ENCODE measurements around the gene GRID2.

The GRID2 gene

GRCh38 chr4:92952426-92952825 lies 648.7 kb downstream of the GRID2 start:
- Histone ChIP-seq H2BK5ac (ENCODE audit: low read depth, low read length, poor library complexity) (no peak overlapping the region), H3K4me2 (ENCODE audit: low read length) (no peak overlapping the region), H3K36me3 (ENCODE audit: control insufficient read depth in 1 of 2, insufficient read depth in 2 of 2, low read length in 2 of 2) (no peaks in the 10 kb centered on the region), H2BK120ac (ENCODE audit: insufficient read depth, low read length, poor library complexity) (no peak overlapping the region), H3K4me3 (ENCODE audit: low read depth, low read length) (no peak overlapping the region), H4K91ac (ENCODE audit: low read depth, low read length) (no peak overlapping the region), H3K4ac (ENCODE audit: low read depth, low read length) (no peak overlapping the region), H2AK5ac (ENCODE audit: low read length) (no peak overlapping the region), H2AFZ (ENCODE audit: insufficient read depth, low read length, poor library complexity) (no peak overlapping the region), H4K8ac (ENCODE audit: low read depth, low read length) (no peak overlapping the region), H2BK12ac (ENCODE audit: low read length) (no peak overlapping the region), H3K79me2 (ENCODE audit: control insufficient read depth, insufficient read depth, low read length, poor library complexity) (no peaks in the 10 kb centered on the region), H3K9me3 (ENCODE audit: insufficient read depth, low read depth, low read length) (no peaks in the 10 kb centered on the region), H4K12ac (ENCODE audit: low read depth, low read length) (no peak overlapping the region), H3K23ac (ENCODE audit: low read length) (no peak overlapping the region), H3K4me1 (ENCODE audit: control insufficient read depth in 1 of 2, insufficient read depth in 2 of 2, low read length in 2 of 2) (no peaks in the 10 kb centered on the region), H3K9ac (ENCODE audit: low read length) (no peak overlapping the region), H3K79me1 (ENCODE audit: low read length) (no peaks in the 10 kb centered on the region), H3K27me3 (ENCODE audit: insufficient read depth, low read length) (no peaks in the 10 kb centered on the region), H3K27ac (ENCODE audit: low read depth, low read length) (no peak overlapping the region), H3K18ac (ENCODE audit: low read length) (no peak overlapping the region), H3K14ac (ENCODE audit: low read length) (no peak overlapping the region)
- no peak for DNase-seq
- WGBS (ENCODE audit: extremely low coverage, insufficient coverage, insufficient read length) = no CpG with 5 or more reads among the region's 2 CpGs

DNA sequence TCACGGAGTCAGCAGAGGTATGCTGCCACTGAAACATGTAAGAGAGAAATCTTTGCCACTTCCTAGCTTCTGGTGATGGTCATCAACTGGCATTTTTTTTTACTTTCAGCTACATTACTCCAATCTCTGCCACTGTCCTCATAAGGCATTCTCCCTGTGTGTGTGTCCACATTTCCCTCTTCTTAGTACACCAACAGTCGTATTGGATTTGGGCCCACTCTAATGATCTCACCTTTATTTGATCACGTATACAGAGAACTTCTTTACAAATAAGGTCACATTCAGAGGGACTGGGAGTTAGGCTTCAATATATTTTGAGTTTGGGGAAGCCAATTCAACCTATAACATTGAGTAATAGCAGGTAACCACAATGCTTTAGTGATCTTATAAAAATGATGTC lies 649.1 kb downstream of the GRID2 start:
- no peak overlapping the region for H4K91ac ChIP-seq (ENCODE audit: low read depth, low read length)
- H3K18ac ChIP-seq (ENCODE audit: low read length) = no peak overlapping the region
- no peak overlapping the region for H4K8ac ChIP-seq (ENCODE audit: low read depth, low read length)
- H4K12ac ChIP-seq (ENCODE audit: low read depth, low read length) = no peak overlapping the region
- H3K79me1 ChIP-seq (ENCODE audit: low read length) = no peaks in the 10 kb centered on the region
- no peak overlapping the region for H3K4me3 ChIP-seq (ENCODE audit: low read depth, low read length)
- H2BK5ac ChIP-seq (ENCODE audit: low read depth, low read length, poor library complexity) = no peak overlapping the region
- H3K4me1 ChIP-seq (ENCODE audit: control insufficient read depth in 1 of 2, insufficient read depth in 2 of 2, low read length in 2 of 2) = no peaks in the 10 kb centered on the region
- no peak overlapping the region for H2BK12ac ChIP-seq (ENCODE audit: low read length)
- no peak overlapping the region for H3K4ac ChIP-seq (ENCODE audit: low read depth, low read length)
- no peak overlapping the region for H3K9ac ChIP-seq (ENCODE audit: low read length)
- no peaks in the 10 kb centered on the region for H3K79me2 ChIP-seq (ENCODE audit: control insufficient read depth, insufficient read depth, low read length, poor library complexity)
- H2AFZ ChIP-seq (ENCODE audit: insufficient read depth, low read length, poor library complexity) = no peak overlapping the region
- no peak overlapping the region for H3K23ac ChIP-seq (ENCODE audit: low read length)
- H2BK120ac ChIP-seq (ENCODE audit: insufficient read depth, low read length, poor library complexity) = no peak overlapping the region
- DNase-seq = no peak
- no peaks in the 10 kb centered on the region for H3K9me3 ChIP-seq (ENCODE audit: insufficient read depth, low read depth, low read length)
- no peak overlapping the region for H3K14ac ChIP-seq (ENCODE audit: low read length)
- no peak overlapping the region for H3K4me2 ChIP-seq (ENCODE audit: low read length)
- no CpG with 5 or more reads among the region's 3 CpGs for WGBS (ENCODE audit: extremely low coverage, insufficient coverage, insufficient read length)
- H3K36me3 ChIP-seq (ENCODE audit: control insufficient read depth in 1 of 2, insufficient read depth in 2 of 2, low read length in 2 of 2) = no peaks in the 10 kb centered on the region
- no peak overlapping the region for H2AK5ac ChIP-seq (ENCODE audit: low read length)
- no peaks in the 10 kb centered on the region for H3K27me3 ChIP-seq (ENCODE audit: insufficient read depth, low read length)
- no peak overlapping the region for H3K27ac ChIP-seq (ENCODE audit: low read depth, low read length)

GRCh38 chr4:92953462-92953861 lies 649.7 kb downstream of the GRID2 start:
- H3K4me1 ChIP-seq (ENCODE audit: control insufficient read depth in 1 of 2, insufficient read depth in 2 of 2, low read length in 2 of 2) = no peaks in the 10 kb centered on the region
- no CpG with 5 or more reads among the region's 3 CpGs for WGBS (ENCODE audit: extremely low coverage, insufficient coverage, insufficient read length)

GRCh38 chr4:92961881-92962280 lies 658.1 kb downstream of the GRID2 start:
- no peak overlapping the region for H3K18ac ChIP-seq (ENCODE audit: low read length)
- H3K36me3 ChIP-seq (ENCODE audit: control insufficient read depth in 1 of 2, insufficient read depth in 2 of 2, low read length in 2 of 2) = no peaks in the 10 kb centered on the region
- H3K4me2 ChIP-seq (ENCODE audit: low read length) = no peak overlapping the region
- H4K91ac ChIP-seq (ENCODE audit: low read depth, low read length) = no peak overlapping the region
- H2BK12ac ChIP-seq (ENCODE audit: low read length) = no peak overlapping the region
- H3K27ac ChIP-seq (ENCODE audit: low read depth, low read length) = no peak overlapping the region
- H3K79me1 ChIP-seq (ENCODE audit: low read length) = no peaks in the 10 kb centered on the region
- H3K4ac ChIP-seq (ENCODE audit: low read depth, low read length) = no peak overlapping the region
- H3K9me3 ChIP-seq (ENCODE audit: insufficient read depth, low read depth, low read length) = no peaks in the 10 kb centered on the region
- no peak overlapping the region for H3K9ac ChIP-seq (ENCODE audit: low read length)
- H4K12ac ChIP-seq (ENCODE audit: low read depth, low read length) = no peak overlapping the region
- H3K79me2 ChIP-seq (ENCODE audit: control insufficient read depth, insufficient read depth, low read length, poor library complexity) = no peaks in the 10 kb centered on the region
- no peak overlapping the region for H3K4me3 ChIP-seq (ENCODE audit: low read depth, low read length)
- no peaks in the 10 kb centered on the region for H3K4me1 ChIP-seq (ENCODE audit: control insufficient read depth in 1 of 2, insufficient read depth in 2 of 2, low read length in 2 of 2)
- H2AFZ ChIP-seq (ENCODE audit: insufficient read depth, low read length, poor library complexity) = no peak overlapping the region
- H2AK5ac ChIP-seq (ENCODE audit: low read length) = no peak overlapping the region
- no CpG with 5 or more reads among the region's 2 CpGs for WGBS (ENCODE audit: extremely low coverage, insufficient coverage, insufficient read length)
- no peak overlapping the region for H3K23ac ChIP-seq (ENCODE audit: low read length)
- DNase-seq = no peak
- H2BK120ac ChIP-seq (ENCODE audit: insufficient read depth, low read length, poor library complexity) = no peak overlapping the region
- no peaks in the 10 kb centered on the region for H3K27me3 ChIP-seq (ENCODE audit: insufficient read depth, low read length)
- H2BK5ac ChIP-seq (ENCODE audit: low read depth, low read length, poor library complexity) = no peak overlapping the region
- H4K8ac ChIP-seq (ENCODE audit: low read depth, low read length) = no peak overlapping the region
- no peak overlapping the region for H3K14ac ChIP-seq (ENCODE audit: low read length)

More at GRCh38 chr4:92953462-92953861, 649.7 kb downstream of the GRID2 start:
- Histone ChIP-seq H3K27ac (ENCODE audit: low read depth, low read length) (no peak overlapping the region), H4K12ac (ENCODE audit: low read depth, low read length) (no peak overlapping the region), H3K4me2 (ENCODE audit: low read length) (no peak overlapping the region), H2AK5ac (ENCODE audit: low read length) (no peak overlapping the region), H3K27me3 (ENCODE audit: insufficient read depth, low read length) (no peaks in the 10 kb centered on the region), H3K79me2 (ENCODE audit: control insufficient read depth, insufficient read depth, low read length, poor library complexity) (no peaks in the 10 kb centered on the region), H2BK12ac (ENCODE audit: low read length) (no peak overlapping the region), H3K18ac (ENCODE audit: low read length) (no peak overlapping the region), H4K91ac (ENCODE audit: low read depth, low read length) (no peak overlapping the region), H3K36me3 (ENCODE audit: control insufficient read depth in 1 of 2, insufficient read depth in 2 of 2, low read length in 2 of 2) (no peaks in the 10 kb centered on the region), H3K79me1 (ENCODE audit: low read length) (no peaks in the 10 kb centered on the region), H3K14ac (ENCODE audit: low read length) (no peak overlapping the region), H4K8ac (ENCODE audit: low read depth, low read length) (no peak overlapping the region), H3K9ac (ENCODE audit: low read length) (no peak overlapping the region), H2BK120ac (ENCODE audit: insufficient read depth, low read length, poor library complexity) (no peak overlapping the region), H3K9me3 (ENCODE audit: insufficient read depth, low read depth, low read length) (no peaks in the 10 kb centered on the region), H3K23ac (ENCODE audit: low read length) (no peak overlapping the region), H2BK5ac (ENCODE audit: low read depth, low read length, poor library complexity) (no peak overlapping the region), H3K4ac (ENCODE audit: low read depth, low read length) (no peak overlapping the region), H2AFZ (ENCODE audit: insufficient read depth, low read length, poor library complexity) (no peak overlapping the region), H3K4me3 (ENCODE audit: low read depth, low read length) (no peak overlapping the region)
- DNase-seq = no peak

Data from trophoblast cell (in vitro differentiated cells and primary cell).